IMR-90 (cell line): Measurements from ENCODE around the gene POLR2E.

Experiments used
- CHD1 ChIP-seq: IDR thresholded peaks from 2 replicates; pipeline ENCODE4 v1.6.1; 2012; ENCODE audit warnings: low read depth, low read length, improper control_type of control experiment
- CTCF ChIP-seq: conservative IDR thresholded peaks from 2 replicates; pipeline ENCODE4 v1.5.1; 2012; ENCODE audit warnings: mild to moderate bottlenecking, low read depth, low read length, improper control_type of control experiment
- FOS ChIP-seq: fragments of 150-350 bp; IDR thresholded peaks from 2 replicates; pipeline ENCODE4 v1.6.1; 2016; ENCODE audit warnings: low read depth, low read length
- RAD21 ChIP-seq: IDR thresholded peaks from 2 replicates; pipeline ENCODE4 v1.6.1; 2012; ENCODE audit warnings: low read length, improper control_type of control experiment

- TF ChIP-seq RAD21: no peak
- TF ChIP-seq CTCF: no peak
- TF ChIP-seq CHD1: no peak
- TF ChIP-seq FOS: no peak
Measured at GRCh38 chr19:1073063-1073955, 21.9 kb downstream of the POLR2E start.
